ENCODE measurements around the gene DIMT1. TPM values are rescaled to one million over a fixed set of nuclear protein-coding genes. Genes with fewer than 3 reads are reported as not detected.

Gene DIMT1
- total RNA-seq, 4 donors from 2014 or later: 6.0 to 13.1 (median 8.7) TPM

DNA sequence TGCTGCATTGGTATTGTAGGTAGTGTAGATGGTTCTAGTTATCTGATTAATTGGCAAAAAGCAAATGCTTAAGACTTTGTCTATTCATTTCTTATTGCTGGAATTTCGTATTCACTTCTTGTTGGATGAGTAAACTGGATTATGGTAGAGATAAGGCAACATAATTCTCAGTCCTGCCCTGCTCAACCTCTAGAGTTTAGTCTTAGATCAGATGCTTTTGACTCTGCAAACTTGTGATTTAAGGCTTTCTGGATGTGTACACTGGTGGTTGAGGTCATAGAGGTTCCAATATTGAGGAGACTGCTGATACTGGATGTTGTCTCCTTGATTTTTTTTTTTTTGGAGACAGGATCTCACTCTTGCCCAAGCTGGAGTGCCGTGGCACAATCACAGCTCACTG is 62.7 kb downstream of the DIMT1 start:
- H3K27me3 ChIP-seq: no peaks in the 10 kb centered on the region
- TF ChIP-seq EP300 (IDR thresholded peaks at IDR 0.05; ENCODE audit: low read depth): no peak
- no peak for TF ChIP-seq POLR2A (IDR thresholded peaks at IDR 0.05)
- no peak for TF ChIP-seq POLR2AphosphoS5 (IDR thresholded peaks at IDR 0.05)
- TF ChIP-seq, protein P1, sequence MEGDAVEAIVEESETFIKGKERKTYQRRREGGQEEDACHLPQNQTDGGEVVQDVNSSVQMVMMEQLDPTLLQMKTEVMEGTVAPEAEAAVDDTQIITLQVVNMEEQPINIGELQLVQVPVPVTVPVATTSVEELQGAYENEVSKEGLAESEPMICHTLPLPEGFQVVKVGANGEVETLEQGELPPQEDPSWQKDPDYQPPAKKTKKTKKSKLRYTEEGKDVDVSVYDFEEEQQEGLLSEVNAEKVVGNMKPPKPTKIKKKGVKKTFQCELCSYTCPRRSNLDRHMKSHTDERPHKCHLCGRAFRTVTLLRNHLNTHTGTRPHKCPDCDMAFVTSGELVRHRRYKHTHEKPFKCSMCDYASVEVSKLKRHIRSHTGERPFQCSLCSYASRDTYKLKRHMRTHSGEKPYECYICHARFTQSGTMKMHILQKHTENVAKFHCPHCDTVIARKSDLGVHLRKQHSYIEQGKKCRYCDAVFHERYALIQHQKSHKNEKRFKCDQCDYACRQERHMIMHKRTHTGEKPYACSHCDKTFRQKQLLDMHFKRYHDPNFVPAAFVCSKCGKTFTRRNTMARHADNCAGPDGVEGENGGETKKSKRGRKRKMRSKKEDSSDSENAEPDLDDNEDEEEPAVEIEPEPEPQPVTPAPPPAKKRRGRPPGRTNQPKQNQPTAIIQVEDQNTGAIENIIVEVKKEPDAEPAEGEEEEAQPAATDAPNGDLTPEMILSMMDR (IDR thresholded peaks at IDR 0.05): no peak
- intact Hi-C loops (cut with DNase I; ENCODE audit: low total_unique reads) (no loop called here), in situ Hi-C loops (cut with MboI; ENCODE audit: low pct_ligation_motif_present in 1 of 4, low pct_unique_long_range_greater_than_20kb in 1 of 4, low sequenced_read_pairs in 3 of 4) (no loop called here)
- H3K27ac ChIP-seq: no peak overlapping the region
- no peaks in the 10 kb centered on the region for H3K4me1 ChIP-seq
- no peak for DNase-seq
- WGBS, 2 donors (ENCODE audit: low coverage in 1 of 2): 95 to 100% methylated on average over 1 to 2 of the region's 2 CpGs
- H3K36me3 ChIP-seq: no peaks in the 10 kb centered on the region
- no peaks in the 10 kb centered on the region for H3K9me3 ChIP-seq
- H3K4me3 ChIP-seq: no peak overlapping the region

DNA sequence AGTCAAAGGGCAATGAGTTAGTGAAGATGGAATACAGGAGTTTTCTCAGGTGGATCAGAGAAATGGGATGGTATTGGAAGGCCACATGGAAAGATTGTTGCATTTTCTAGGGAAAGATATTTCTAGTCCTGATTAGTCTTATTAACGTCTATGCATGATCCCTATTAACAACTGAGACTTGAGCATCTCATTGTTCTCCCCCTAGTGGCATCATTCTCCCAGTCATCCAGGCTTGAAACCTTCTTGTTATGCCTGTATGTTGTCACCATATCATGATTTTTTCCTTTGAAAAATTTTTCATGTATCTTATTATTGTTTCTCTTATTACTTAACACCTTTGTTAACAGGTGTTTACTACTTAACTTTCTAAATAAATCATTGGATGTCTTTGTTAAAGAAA is 63.3 kb downstream of the DIMT1 start:
- in situ Hi-C loops (cut with MboI; ENCODE audit: low pct_ligation_motif_present in 1 of 4, low pct_unique_long_range_greater_than_20kb in 1 of 4, low sequenced_read_pairs in 3 of 4) (no loop called here), intact Hi-C loops (cut with DNase I; ENCODE audit: low total_unique reads) (no loop called here)
- no peak for DNase-seq
- Histone ChIP-seq H3K27ac (no peak overlapping the region), H3K27me3 (no peaks in the 10 kb centered on the region), H3K4me3 (no peak overlapping the region), H3K4me1 (no peaks in the 10 kb centered on the region), H3K36me3 (no peaks in the 10 kb centered on the region), H3K9me3 (no peaks in the 10 kb centered on the region)
- 17 to 61% methylated on average over 1 of the region's 1 CpG for WGBS, 2 donors (ENCODE audit: low coverage in 1 of 2)
- TF ChIP-seq, protein P1 (IDR thresholded peaks at IDR 0.05): peak in 3 of 5 experiments; percentile 20 to 22 (median 21)
- no peak for TF ChIP-seq POLR2AphosphoS5 (IDR thresholded peaks at IDR 0.05)

Small RNAs within 50 kb of the gene (small RNA-seq; reads per million reads assigned to genes)
- gene RNU6-661P: 0 reads per million in 4 donors

Other genes with a start within 250 kb of the DIMT1 start
- 10 to 100 TPM; 15.3 to 61.9 (median 32.7) TPM for gene KIF2A, start 97.7 kb downstream of the DIMT1 start, total RNA-seq
- 10 to 100 TPM in 3 of 4 donors, 1 to 10 TPM in 1; 6.4 to 37.8 (median 16.3) TPM for gene IPO11, start 8.9 kb upstream of the DIMT1 start, total RNA-seq
- gene LRRC70, start 174.9 kb upstream of the DIMT1 start, total RNA-seq: 1 to 10 TPM; 1.8 to 3.4 (median 2.3) TPM